Astrocyte of the hippocampus (primary cell): ENCODE measurements around the gene MYADML2.

ENCODE experiments used
- DNase-seq: peaks from one replicate; pipeline ENCODE4 v3.0.0; 2011; ENCODE audit warnings: low read depth, low spot score

MYADML2 gene

DNA sequence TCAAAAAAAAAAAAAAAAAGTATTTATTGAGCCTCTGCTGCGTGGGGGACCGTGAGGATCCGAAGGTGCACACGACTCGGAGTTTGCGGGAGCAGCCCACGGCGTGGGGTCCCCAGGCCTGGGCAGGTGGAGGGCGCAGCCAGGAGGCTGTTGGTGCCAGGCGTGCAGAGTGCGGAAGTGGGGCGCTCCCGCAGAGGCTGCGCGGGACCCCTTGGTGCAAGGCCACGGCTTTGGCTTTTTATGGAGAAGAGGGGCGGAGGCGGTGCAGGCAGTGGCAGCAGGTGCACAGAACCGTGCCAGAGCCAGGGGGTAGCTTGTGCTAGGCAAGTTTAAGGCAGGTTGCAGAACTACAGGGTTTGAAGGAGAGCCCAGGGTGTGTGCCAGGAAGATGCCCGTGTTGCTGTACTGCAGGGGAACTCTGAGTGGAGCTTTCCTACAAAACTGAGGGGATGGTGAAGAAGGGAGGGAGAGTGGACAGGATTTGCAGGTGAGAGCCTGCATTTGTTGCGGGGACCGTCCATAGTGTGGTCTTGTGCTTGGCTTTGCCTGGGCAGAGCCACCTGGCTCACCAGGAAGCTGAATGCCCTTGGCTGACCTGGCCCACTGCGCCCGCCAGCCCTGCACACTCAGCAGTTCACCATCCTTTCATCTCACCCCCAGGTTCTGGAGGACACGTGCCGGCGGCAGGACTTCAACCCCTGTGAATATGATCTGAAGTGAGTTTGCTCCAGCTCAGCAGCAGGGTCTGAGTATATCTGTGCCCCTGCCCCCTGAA is 31.7 kb upstream of the MYADML2 start:
- DNase-seq, result no peak

GRCh38 chr17:81977211-81977808 is 30.3 kb upstream of the MYADML2 start, which contains the start of gene ASPSCR1:
TSS of gene ASPSCR1 (plus strand) at chr17:81977629. CDS start at chr17:81977647, 18 bp downstream.
- peak; percentile 97 for DNase-seq

DNA sequence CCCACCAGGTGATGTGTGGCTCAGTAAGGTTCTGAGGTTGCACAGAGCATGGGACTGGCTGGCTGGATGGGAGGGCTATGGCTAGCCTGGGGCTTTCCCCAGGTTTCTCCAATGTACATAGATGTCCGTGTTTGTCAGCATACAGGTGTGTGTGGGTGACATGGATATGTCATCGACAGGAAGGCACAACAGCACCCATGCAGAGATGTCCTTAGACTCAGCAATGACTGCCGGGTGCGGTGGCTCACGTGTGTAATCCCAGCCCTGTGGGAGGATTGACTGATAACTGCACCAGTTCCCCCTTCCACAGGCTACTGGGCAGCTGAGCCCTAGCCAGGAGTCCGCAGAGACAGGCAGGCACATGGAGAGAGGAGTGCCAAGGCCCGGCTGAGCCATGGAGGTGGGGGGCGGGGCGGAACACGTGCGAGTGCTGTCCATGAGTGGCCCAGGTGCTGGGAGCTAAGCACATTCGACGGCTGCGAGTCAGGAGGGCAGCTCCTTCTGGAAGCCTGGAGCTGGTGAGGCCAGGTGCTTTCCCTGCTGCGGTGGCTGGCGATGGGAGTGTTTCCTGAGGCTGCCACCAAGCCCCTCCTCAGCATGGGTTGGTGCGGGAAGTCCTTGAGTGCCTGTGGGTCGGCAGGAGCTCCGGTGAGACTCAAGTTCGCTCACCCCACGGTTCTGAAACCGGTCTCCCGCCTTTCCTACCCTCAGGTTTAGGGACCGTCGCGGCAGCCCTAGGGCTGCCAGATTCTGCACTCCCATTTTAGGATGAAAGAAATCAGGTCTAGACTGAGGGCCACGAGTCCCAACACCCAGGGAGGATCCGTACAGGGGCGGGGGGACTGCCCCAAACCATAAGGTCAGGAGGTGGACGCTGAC is 29.5 kb upstream of the MYADML2 start:
- peak; percentile 39 for DNase-seq

DNA sequence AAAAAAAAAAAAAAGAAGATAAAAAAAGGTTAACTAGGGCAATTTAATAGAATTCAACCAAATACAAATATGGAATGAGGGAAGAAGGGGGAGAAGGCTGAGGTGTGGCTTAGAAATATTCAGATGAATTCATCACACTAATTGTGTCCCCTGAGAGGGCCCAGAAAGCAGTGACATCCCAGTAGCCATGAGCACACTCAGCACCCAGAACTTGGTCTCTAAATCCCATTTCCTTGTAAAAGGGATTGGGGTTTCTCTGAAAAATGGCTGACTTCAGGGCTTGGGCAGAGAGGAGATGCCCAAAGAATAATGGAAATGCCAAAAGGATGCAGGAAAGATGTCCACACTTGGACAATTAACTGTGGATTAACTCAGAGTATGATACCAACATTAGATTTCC is 26.4 kb upstream of the MYADML2 start:
- DNase-seq, result no peak

DNA sequence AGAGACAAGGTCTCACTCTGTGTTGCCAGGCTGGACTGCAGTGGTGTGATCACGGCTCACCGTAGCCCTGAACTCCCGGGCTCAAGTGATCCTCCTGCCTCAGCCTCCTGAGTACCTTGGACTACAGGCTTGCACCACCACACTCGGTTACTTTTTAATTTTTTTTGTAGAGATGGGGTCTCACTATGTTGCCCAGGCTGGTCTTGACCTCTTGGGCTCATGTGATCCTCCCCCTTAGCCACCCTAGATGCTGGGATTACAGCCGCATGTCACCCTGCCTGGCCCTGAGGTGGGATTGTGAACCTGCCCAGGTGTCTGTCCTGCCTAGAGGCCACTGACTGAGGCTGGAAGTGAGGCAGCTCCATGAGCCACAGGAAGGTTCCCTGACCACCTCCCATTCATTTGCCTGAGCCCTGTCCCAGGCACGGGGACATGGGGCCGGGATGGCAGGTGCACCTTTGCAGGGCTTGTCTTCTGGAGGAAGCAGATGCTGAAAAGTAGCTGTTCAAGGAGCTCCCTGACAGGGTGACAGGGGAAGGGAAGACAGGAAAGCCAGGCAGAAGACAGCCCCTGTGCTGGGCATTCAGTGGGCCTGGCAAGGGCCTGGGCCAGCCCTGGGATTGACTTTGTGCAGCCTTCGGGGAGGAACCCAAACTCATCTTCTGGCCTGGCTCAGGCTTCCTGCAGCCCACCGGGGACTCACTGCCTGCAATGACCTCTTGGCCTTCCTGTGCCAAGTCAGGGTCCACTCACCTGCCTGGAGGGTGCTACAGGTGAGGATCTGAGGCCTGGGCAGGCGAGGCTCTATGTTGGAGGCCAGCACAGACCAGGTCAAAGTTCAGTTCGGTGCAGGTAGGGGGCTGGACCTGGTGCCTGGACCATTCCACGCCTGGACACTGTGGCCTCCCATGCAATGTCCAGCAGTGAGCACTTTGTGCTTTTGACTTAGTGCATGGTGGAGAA is 22.1 kb upstream of the MYADML2 start:
- no peak for DNase-seq

GRCh38 chr17:81968396-81968745 is 21.3 kb upstream of the MYADML2 start:
- no peak for DNase-seq

DNA sequence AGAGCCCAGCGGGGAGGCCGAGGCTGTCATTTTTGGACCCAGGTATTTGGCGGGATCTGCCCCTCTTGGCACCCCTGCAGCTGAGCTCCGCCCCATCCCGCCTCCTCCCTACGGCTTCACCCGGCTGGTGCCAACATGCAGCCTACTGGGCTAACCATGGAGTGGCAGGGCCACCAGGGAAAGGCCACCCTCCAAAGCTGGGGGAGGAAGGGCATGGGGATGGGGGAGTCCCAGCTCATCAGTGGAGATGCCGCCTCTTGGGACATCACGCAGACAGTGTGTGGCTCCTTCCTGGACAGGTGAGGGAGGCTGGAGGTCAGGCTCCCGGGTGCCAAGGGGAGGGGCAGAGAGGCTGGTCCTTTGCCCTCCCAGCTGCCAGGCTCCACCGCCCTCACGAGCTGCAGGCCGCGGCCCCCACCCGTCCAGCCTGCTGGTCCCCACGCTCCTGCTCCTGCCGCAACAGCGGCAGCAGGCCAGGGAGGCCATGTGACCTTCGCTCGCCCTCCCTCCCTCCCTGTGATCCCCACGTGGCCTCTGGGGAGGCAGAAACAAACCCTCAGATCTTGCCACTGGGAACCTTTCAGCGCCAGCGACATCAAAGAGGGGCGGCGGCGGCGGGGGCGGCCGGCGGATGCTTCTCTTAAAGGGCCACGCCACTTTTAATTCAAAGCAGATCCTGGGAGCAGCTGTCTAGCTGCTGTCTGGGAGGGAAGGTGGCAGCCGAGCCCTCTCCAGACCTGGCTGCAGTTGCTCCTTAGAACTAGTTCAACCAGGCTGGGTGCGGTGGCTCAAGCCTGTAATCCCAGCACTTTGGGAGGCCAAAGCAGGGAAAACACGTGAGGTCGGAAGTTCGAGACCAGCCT is 20.7 kb upstream of the MYADML2 start:
- peak; percentile 88 for DNase-seq

- no peak for DNase-seq
Measured at GRCh38 chr17:81967244-81967532, 20.2 kb upstream of the MYADML2 start.

GRCh38 chr17:81966343-81967243 is 19.6 kb upstream of the MYADML2 start:
- DNase-seq, result no peak

- no peak for DNase-seq
Measured at GRCh38 chr17:81964081-81964849, 17.2 kb upstream of the MYADML2 start.

- no peak for DNase-seq
Measured at GRCh38 chr17:81962499-81963441, 15.7 kb upstream of the MYADML2 start.

- peak; percentile 15 for DNase-seq
Measured at GRCh38 chr17:81961521-81962498, 14.8 kb upstream of the MYADML2 start.

DNA sequence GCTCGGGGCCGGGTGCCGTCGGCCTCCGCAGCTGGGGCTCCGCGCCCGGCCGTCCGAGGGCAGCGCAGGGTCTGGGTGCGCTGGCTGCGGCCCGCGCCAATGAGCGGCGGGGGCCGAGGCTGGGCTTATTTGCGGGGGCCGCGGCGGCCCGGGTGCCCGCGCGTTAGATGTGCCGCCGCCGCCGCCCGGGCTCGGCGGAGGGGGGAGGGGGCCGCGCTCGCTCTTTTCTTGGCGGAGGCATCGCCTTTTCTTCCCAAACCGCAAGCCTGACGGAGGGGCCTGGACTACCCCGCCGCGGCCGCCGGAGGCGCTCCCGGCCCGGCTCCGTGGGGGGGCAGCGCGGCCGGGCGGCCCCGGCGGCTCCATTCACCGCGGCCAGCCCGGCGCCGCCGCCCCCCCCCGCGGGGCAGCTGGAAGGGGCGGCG is 14.1 kb upstream of the MYADML2 start, which contains the start of gene NOTUM:
Gene NOTUM (minus strand): TSS at position 101 of the 425 bp plus-strand sequence. CDS start 278 bp downstream, outside the sequence.
- peak; percentile 80 for DNase-seq

DNA sequence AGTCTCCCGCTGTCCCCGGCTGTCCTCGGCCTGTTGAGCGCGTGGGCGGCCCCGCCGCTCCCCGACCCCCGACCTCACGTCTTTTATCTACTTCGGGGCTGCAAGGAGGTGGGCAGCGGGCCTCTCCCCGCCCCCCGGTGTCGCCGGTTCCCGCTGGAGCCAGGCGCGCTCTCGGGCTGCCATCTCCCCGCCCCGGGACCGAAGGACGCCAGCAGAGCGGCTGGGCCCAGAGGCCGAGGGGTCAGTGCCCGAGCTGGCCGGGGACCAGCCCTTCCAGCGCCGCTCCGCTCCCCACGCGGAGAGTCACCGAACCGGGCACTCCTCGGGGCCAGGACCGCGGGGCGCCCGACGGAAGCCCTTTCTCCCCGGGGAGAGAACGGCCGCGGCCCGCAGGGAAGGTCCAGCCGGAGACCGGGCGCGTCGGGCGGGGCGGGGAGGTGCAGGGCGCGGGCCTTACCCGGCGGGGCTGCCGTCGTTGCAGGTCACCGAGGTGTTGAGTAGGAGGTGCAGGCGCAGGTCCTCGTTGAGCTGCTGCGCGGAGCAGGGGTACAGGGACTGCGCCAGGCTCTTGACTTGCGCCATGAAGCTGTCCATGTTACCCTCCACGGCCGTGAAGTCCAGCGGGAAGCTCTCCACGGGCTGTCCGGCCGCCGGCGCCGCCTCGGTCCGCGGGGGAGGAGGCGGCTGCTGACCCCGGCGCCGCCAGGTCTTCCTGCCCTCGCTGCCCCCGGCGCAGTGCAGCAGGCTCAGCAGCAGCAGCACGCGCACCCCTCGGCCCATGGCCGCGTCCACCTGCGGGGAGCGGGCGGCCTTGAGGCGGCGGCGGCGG is 13.3 kb upstream of the MYADML2 start:
- peak; percentile 26 for DNase-seq
